HepG2 (cell line): ENCODE data around the gene AGT. TPM values are rescaled to one million over a fixed set of nuclear protein-coding genes. Genes with fewer than 3 reads are reported as not detected.

Source experiments
- AKNA ChIP-seq: sonication (generic); formaldehyde crosslinking; IDR thresholded peaks from 2 replicates; pipeline ENCODE4 v1.4.0; 2020; ENCODE audit warnings: missing genetic modification reagents, borderline replicate concordance
- CEBPB ChIP-seq: IDR thresholded peaks from 2 replicates; pipeline ENCODE4 v1.6.1; 2011; ENCODE audit warnings: low read depth, low read length, improper control_type of control experiment, borderline replicate concordance
- EP300 ChIP-seq, 3 experiments: sonication (generic) in 1 of 3; formaldehyde crosslinking in 1 of 3; IDR thresholded peaks; 2 replicates each; pipeline versions ENCODE4 v1.5.1 to v1.6.1; 2011 to 2020; ENCODE audit warnings: low read depth in 2 of 3, low read length in 2 of 3, borderline replicate concordance in 1 of 3, improper control_type of control experiment in 1 of 3, mild to moderate bottlenecking in 1 of 3, missing genetic modification reagents in 1 of 3, moderate library complexity in 1 of 3
- MBNL3 ChIP-seq: fragments of 250-450 bp; sonication (Bioruptor Pico); conservative IDR thresholded peaks from 2 replicates; pipeline ENCODE4 v1.8.0; 2022; ENCODE audit warnings: mild to moderate bottlenecking, inconsistent platforms
- NBN ChIP-seq: fragments of 450-650 bp; conservative IDR thresholded peaks from 2 replicates; pipeline ENCODE4 v1.6.1; 2017
- TAF15 ChIP-seq: fragments of 200-400 bp; formaldehyde crosslinking; IDR thresholded peaks from one replicate; pipeline ENCODE4 v1.6.1; 2018; ENCODE audit warnings: mild to moderate bottlenecking, low read depth, low read length; ENCODE audit not compliant: poor library complexity, severe bottlenecking
- ZFP82 ChIP-seq: sonication (generic); formaldehyde crosslinking; IDR thresholded peaks from 2 replicates; pipeline ENCODE4 v1.5.1; 2020; ENCODE audit warnings: mild to moderate bottlenecking, missing genetic modification reagents, borderline replicate concordance
- ZIK1 ChIP-seq: sonication (generic); formaldehyde crosslinking; IDR thresholded peaks from 2 replicates; pipeline ENCODE4 v1.5.0; 2020; ENCODE audit warnings: mild to moderate bottlenecking, low read depth, missing genetic modification reagents, borderline replicate concordance
- ZNF207 ChIP-seq: fragments of 450-650 bp; IDR thresholded peaks from 2 replicates; pipeline ENCODE4 v1.6.1; 2016; ENCODE audit warnings: antibody characterized with exemption, borderline replicate concordance
- ZNF333 ChIP-seq: sonication (generic); formaldehyde crosslinking; IDR thresholded peaks from 2 replicates; pipeline ENCODE4 v1.4.0; 2020; ENCODE audit warnings: mild to moderate bottlenecking, missing genetic modification reagents, borderline replicate concordance
- ZNF382 ChIP-seq: sonication (generic); formaldehyde crosslinking; IDR thresholded peaks from 2 replicates; pipeline ENCODE4 v1.5.0; 2020; ENCODE audit warnings: missing genetic modification reagents, mild to moderate bottlenecking, borderline replicate concordance
- ZNF546 ChIP-seq: sonication (generic); formaldehyde crosslinking; conservative IDR thresholded peaks from 2 replicates; pipeline ENCODE4 v1.8.1; 2023; ENCODE audit warnings: mild to moderate bottlenecking, missing genetic modification reagents
- ZNF652 ChIP-seq: IDR thresholded peaks from 2 replicates; pipeline ENCODE4 v1.6.1; 2016; ENCODE audit warnings: low read depth, borderline replicate concordance
- polyA plus RNA-seq, 8 experiments: library from polyadenylated mRNA; depleted of rRNA in 3 of 8; stranded (reverse) in 7 of 8; unstranded in 1 of 8; fragments of >200 nt; fragmentation: Illumina TruSeq in 4 of 8; extraction: Trizol in 4 of 8; gene quantifications; 2 replicates each; pipeline versions ENCODE4 v1.2.1 to v1.2.3, GENCODE V29; 2011 to 2016; ENCODE audit warnings: low read depth in 4 of 8, missing spikeins in 1 of 8, mixed read lengths in 1 of 8; ENCODE audit not compliant: insufficient read depth in 1 of 8
- total RNA-seq, 5 experiments: library from RNA; depleted of rRNA; stranded (reverse); fragments of >200 nt; fragmentation: Illumina TruSeq; extraction: Trizol; gene quantifications; 2 replicates each; pipeline ENCODE4 v1.2.3, GENCODE V29; 2016; ENCODE audit warnings: low read depth in 1 of 5
- TF ChIP-seq, protein P1 (sequence below): sonication (generic); formaldehyde crosslinking; IDR thresholded peaks from 2 replicates; pipeline ENCODE4 v1.9.0; 2021; ENCODE audit warnings: missing genetic modification reagents, mild to moderate bottlenecking, borderline replicate concordance
- TF ChIP-seq, protein P2 (sequence below): sonication (generic); formaldehyde crosslinking; IDR thresholded peaks from 2 replicates; pipeline ENCODE4 v1.4.0; 2020; ENCODE audit warnings: mild to moderate bottlenecking, missing genetic modification reagents
- TF ChIP-seq, protein P3 (sequence below): sonication (generic); formaldehyde crosslinking; IDR thresholded peaks from 2 replicates; pipeline ENCODE4 v1.8.1; 2023; ENCODE audit warnings: mild to moderate bottlenecking, inconsistent platforms, moderate library complexity, missing genetic modification reagents, borderline replicate concordance
- TF ChIP-seq, protein P4 (sequence below): sonication (generic); formaldehyde crosslinking; IDR thresholded peaks from 2 replicates; pipeline ENCODE4 v1.4.0; 2020; ENCODE audit warnings: mild to moderate bottlenecking, low read depth, missing genetic modification reagents

Gene AGT
- total and polyA plus RNA-seq, 2 of the 13 experiments (the other 11 are each of a cell fraction or from before 2014, with no cell fraction given): 892 to 2,071 TPM

- TF ChIP-seq, protein P1, sequence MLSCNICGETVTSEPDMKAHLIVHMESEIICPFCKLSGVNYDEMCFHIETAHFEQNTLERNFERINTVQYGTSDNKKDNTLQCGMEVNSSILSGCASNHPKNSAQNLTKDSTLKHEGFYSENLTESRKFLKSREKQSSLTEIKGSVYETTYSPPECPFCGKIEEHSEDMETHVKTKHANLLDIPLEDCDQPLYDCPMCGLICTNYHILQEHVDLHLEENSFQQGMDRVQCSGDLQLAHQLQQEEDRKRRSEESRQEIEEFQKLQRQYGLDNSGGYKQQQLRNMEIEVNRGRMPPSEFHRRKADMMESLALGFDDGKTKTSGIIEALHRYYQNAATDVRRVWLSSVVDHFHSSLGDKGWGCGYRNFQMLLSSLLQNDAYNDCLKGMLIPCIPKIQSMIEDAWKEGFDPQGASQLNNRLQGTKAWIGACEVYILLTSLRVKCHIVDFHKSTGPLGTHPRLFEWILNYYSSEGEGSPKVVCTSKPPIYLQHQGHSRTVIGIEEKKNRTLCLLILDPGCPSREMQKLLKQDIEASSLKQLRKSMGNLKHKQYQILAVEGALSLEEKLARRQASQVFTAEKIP (CRISPR knock-in tag): no peak
- TF ChIP-seq ZNF546 (CRISPR knock-in tag) (no peak; the same call in 1 of the 2 replicates), ZIK1 (no peak), ZNF333 (CRISPR knock-in tag) (no peak; the same call in 1 of the 2 replicates), ZFP82 (CRISPR knock-in tag) (no peak), ZNF207 (no peak), CEBPB (peak; percentile 99), ZNF382 (CRISPR knock-in tag) (no peak), AKNA (CRISPR knock-in tag) (no peak), TAF15 (no peak), ZNF652 (CRISPR knock-in tag) (peak; percentile 72), NBN (no peak), MBNL3 (CRISPR knock-in tag) (no peak), EP300 (IDR thresholded peaks at IDR 0.05; ENCODE audit: low read depth in 2 of 2, low read length in 2 of 2) (peak in 1 of 2 experiments; percentile 93; a peak in 2 of 4 replicates), EP300 (CRISPR knock-in tag; IDR thresholded peaks at IDR 0.05; ENCODE audit: borderline replicate concordance) (peak; percentile 92)
- TF ChIP-seq, protein P2, sequence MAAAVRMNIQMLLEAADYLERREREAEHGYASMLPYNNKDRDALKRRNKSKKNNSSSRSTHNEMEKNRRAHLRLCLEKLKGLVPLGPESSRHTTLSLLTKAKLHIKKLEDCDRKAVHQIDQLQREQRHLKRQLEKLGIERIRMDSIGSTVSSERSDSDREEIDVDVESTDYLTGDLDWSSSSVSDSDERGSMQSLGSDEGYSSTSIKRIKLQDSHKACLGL (CRISPR knock-in tag): peak; percentile 93
- TF ChIP-seq, protein P3, sequence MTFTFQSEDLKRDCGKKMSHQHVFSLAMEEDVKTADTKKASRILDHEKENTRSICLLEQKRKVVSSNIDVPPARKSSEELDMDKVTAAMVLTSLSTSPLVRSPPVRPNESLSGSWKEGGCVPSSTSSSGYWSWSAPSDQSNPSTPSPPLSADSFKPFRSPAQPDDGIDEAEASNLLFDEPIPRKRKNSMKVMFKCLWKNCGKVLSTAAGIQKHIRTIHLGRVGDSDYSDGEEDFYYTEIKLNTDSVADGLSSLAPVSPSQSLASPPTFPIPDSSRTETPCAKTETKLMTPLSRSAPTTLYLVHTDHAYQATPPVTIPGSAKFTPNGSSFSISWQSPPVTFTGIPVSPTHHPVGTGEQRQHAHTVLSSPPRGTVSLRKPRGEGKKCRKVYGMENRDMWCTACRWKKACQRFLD (CRISPR knock-in tag): no peak
- TF ChIP-seq, protein P4, sequence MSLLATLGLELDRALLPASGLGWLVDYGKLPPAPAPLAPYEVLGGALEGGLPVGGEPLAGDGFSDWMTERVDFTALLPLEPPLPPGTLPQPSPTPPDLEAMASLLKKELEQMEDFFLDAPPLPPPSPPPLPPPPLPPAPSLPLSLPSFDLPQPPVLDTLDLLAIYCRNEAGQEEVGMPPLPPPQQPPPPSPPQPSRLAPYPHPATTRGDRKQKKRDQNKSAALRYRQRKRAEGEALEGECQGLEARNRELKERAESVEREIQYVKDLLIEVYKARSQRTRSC: no peak
Observed at GRCh38 chr1:230708631-230709580, 5.0 kb downstream of the AGT start (continued).
